T-helper 2 cell treated with Interferon-gamma antibody and Interleukin-4, amounts not matched to agents 100 ng/mL and 5 ng/mL, for 36 hours (primary cell): Measurements from ENCODE around the gene AGER. TPM values are rescaled to one million over a fixed set of nuclear protein-coding genes. Genes with fewer than 3 reads are reported as not detected.

Experiments used
- intact Hi-C: fragments of 100-400 bp; cut with micrococcal nuclease; formaldehyde crosslinking; loops from one replicate; pipeline ENCODE4 v1.15.1; 2023
- total RNA-seq: library from RNA; stranded (reverse); gene quantifications from 2 replicates; pipeline ENCODE4 v1.2.3, GENCODE V29; 2022

Gene AGER
- total RNA-seq, 1 donor from 2014 or later = 31.6 TPM

GRCh38 chr6:32200711-32201475 lies 16.8 kb upstream of the AGER start:
- intact Hi-C loops = no loop called here

DNA sequence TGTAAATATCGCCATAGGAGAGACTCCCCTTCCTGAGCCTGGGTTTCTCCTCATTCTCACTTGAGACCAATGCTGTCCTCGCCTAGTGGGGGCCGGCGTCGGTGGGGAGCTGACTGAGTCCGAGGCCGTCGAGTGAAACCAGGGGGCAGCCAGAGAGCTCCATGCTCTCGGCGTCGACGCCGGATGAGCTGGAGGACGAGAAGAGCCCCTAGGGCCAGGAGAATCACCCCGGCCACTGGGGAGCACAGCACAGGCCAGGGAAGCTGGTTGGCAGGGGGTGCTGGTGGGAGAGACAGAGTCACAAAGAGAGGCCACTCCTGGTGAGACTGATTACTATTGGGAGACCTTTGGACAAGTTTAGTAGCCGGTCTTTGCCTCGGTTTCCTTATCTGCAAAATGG lies 14.8 kb upstream of the AGER start:
- intact Hi-C loops = loop anchor here (5.0 to 10.0 kb wide), 4 partner anchors 242 to 1854 kb away; partner anchors contain the start of genes NELFE, PSMB9, RPP21 and SKIC2

DNA sequence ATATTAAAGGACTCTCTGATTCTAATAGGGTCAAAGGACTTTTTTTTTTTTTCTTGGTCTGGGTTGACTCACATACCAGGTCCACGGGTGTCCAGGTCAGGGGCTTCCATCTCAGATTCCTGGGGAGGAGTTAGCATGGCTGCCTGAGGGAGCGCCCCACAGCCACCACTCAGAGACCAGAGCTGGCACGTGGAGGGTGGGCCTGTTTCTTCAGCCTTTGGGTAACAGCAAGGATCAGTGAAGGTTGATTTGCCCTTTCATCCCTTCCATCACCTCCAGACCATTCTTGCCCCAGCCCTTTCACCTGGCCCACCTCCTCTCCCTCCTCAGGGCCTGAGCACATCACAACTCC lies 14.3 kb upstream of the AGER start:
- intact Hi-C loops = loop anchor here (5.0 to 10.0 kb wide), 4 partner anchors 241 to 1854 kb away; partner anchors contain the start of genes NELFE, PSMB9, RPP21 and SKIC2

GRCh38 chr6:32196682-32197616 lies 12.9 kb upstream of the AGER start:
- intact Hi-C loops = loop anchor here (5.0 to 10.0 kb wide), 4 partner anchors 240 to 1852 kb away; partner anchors contain the start of genes NELFE, PSMB9, RPP21 and SKIC2

GRCh38 chr6:32195902-32196681 lies 12.0 kb upstream of the AGER start:
- intact Hi-C loops = loop anchor here (1.0 to 10.0 kb wide), 7 partner anchors 18 to 1851 kb away; partner anchors contain the start of genes FKBPL, NELFE, PPT2 and PSMB9

GRCh38 chr6:32195652-32195901 lies 11.5 kb upstream of the AGER start:
- intact Hi-C loops = loop anchor here (1.0 to 10.0 kb wide), 7 partner anchors 17 to 1851 kb away; partner anchors contain the start of genes FKBPL, NELFE, PPT2 and PSMB9

DNA sequence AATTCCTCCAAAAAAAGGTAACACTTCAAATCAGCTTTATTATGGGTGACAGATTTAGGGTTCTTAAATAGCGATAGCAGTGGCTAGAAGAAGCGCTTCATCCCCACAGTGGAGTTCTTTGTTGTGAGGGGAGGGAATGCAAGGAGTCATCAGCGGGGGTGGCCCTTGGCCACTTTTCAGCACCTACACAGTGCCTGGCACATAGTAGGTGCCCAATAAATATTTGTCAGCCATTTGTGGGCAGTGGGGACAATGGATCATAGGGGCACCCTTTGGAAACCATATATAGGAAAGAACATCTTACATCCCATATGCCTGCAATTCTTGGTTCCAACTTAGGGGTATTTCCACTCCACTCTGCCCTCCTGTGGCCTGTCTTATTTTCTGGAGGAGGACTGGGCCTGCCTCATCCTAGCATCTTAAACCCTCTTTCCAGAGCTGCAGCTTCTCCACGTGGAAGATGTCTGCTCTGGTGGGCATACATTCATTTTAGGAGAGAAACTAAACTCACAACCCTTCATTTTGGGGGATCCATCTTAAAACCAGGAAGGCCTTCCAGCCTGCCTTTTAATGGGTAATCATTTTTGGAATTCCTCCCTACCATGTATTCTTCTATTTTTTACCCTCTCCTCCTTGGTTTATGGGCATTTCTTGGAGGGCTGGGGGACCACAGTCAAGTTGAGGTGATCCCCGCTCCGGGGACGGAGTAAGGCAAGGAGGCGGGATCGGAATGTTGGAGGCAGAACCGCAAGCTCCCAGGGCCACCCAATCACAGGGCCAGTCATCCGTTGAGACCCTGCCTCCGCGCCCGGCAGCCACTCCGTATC lies 11.0 kb upstream of the AGER start:
- intact Hi-C loops = loop anchor here (1.0 to 10.0 kb wide), 7 partner anchors 17 to 1850 kb away; partner anchors contain the start of genes FKBPL, NELFE, PPT2 and PSMB9

DNA sequence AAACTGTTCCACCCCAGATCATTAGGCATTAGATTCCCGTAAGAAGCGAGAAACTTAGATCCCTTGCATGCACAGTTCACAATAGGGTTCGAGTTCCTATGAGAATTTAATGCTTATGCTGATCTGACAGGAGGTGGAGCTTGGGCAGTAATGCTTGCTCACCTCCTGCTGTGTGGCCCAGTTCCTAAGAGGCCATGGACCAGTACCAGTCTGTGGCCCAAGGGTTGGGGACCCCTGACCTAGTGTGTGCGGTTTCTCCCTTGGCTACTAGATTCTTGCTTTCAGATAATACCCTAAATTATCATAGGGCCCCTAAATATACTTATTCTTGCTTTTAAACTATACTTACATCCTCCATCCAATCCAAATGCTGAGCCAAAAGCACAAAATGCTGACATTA lies 10.3 kb upstream of the AGER start:
- intact Hi-C loops = loop anchor here (10.0 kb wide), 1 partner anchor 1850 kb away; the partner anchor contains the start of gene RPP21

DNA sequence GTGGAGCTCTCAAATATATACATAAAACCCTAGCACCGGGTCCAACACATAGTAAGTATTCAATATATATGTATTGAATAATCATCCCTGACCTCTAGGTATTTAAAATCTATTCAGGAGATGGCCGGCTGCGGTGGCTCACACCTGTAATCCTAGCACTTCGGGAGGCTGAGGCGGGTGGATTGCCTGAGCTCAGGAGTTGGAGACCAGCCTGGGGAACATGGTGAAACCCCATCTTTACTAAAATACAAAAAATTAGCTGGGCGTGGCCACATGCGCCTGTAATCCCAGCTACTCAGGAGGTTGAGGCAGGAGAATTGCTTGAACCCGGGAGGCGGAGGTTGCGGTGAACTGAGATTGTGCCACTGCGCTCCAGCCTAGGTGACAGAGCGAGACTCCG lies 9.0 kb upstream of the AGER start:
- intact Hi-C loops = loop anchor here (10.0 kb wide), 1 partner anchor 1848 kb away; the partner anchor contains the start of gene RPP21

DNA sequence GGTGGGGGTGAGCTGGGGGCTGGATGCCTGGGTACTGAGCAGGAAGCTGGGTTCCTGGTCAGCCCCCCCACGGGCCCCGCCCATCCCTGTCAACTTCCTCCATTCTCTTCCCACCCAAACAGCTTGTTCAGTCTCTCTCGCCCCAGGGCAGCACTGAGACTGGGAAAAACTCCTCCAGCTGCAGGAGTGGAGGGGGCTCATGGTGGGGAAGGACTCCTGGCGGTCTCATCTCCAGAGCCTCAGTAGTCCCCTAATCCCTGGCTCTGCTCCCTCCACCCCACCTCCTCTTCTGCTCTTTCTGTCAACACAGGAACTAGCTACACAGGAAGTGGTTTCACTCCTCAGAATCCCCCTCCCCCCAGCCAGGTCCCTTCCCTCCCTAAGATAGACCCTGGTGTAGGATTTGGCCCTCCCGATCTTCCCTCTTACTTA lies 8.6 kb upstream of the AGER start, which contains the start of gene GPSM3:
Gene GPSM3 (minus strand): TSS at position 36 of the 432 bp plus-strand sequence. CDS start 130 bp downstream, outside the sequence.
- intact Hi-C loops = loop anchor here (10.0 kb wide), 1 partner anchor 1848 kb away; the partner anchor contains the start of gene RPP21

GRCh38 chr6:32191696-32192607 lies 7.9 kb upstream of the AGER start:
- intact Hi-C loops = loop anchor here (10.0 kb wide), 1 partner anchor 1847 kb away; the partner anchor contains the start of gene RPP21

DNA sequence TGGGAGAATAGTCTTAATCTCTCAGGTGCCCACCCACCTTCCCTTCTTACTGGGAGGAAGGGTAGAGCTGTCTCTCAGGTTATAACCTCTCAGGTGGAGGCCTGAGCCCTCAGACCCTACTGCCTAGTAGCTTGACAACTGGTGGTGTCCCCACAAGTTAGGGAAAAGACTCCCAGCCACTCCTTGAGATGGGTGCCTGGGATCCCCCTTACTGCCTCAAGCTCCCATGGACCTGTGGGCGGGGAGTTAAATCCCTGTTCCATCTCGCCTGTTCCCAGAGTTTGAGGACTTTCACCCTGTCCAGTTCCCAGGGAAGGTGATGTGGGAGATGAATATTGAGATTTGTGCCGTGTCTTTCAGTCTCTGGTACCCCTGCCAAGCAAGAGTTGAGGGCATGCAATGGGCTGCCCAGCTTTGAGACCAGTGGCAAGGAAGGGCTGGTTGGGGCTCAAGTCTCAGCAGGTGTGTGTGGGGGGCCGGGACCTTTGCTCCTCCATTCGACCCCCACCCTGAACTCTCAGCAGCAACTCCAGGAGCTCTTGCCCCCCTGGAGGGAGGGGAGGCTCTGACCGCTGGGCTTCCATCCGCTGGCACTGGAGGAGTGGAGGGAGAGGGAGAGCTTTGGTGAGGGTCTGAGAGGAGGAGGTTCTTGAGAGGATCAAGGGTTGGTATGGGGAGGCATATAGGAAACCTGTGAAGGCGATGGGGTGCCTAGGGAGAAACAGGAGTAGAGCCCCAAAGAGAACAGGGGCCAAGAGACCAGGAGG lies 7.0 kb upstream of the AGER start:
- intact Hi-C loops = loop anchor here (1.0 to 10.0 kb wide), 3 partner anchors 13 to 1846 kb away; partner anchors contain the start of genes ATF6B, RNF5 and RPP21

- intact Hi-C loops = loop anchor here (1.0 to 10.0 kb wide), 3 partner anchors 12 to 1845 kb away; partner anchors contain the start of genes ATF6B, RNF5 and RPP21
Observed at GRCh38 chr6:32190054-32190851, 6.2 kb upstream of the AGER start, which contains the start of gene PBX2. PBX2 (minus strand) TSS chr6:32190202; CDS start chr6:32189915, 287 bp downstream.

- intact Hi-C loops = loop anchor here (1.0 to 10.0 kb wide), 3 partner anchors 11 to 1845 kb away; partner anchors contain the start of genes ATF6B, RNF5 and RPP21
Observed at GRCh38 chr6:32189742-32190053, 5.6 kb upstream of the AGER start.

DNA sequence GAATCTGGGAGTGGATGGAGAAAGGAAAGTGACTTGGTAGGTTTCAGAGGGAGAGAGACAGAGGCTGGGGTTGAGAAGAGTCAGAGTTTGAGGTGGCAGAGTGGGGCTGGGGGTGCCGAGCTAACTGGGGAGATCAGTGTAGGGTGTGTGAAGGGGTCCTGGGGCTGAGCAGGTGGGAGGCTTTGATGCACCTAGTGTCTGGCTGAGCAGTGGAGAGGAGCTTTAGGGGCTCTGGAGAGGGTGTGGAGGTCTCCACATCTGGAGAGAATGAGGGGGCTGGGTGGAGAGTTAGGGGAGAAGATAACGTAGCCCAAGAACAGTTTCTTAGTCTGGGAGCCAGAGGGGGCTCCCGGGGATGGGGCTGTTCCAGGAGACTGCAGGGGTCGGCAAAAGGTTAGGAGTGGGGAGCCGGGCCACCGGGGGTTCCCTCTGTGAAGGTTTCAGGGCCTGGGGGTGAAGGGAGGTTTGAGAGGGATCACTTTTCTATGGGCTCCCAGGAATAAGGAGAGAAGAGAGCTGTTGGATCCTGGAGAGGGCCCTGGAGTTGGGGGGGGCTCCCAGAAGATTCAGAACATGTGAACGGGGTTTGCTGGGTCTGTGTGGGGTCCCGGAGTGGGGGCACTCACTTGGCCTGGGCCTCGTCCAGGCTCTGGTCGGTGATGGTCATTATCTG lies 5.2 kb upstream of the AGER start:
- intact Hi-C loops = no loop called here

GRCh38 chr6:32188381-32189068 lies 4.5 kb upstream of the AGER start:
- intact Hi-C loops = no loop called here
